HepG2 (cell line): ENCODE data around the gene KHK. TPM values are rescaled to one million over a fixed set of nuclear protein-coding genes. Genes with fewer than 3 reads are reported as not detected.

ENCODE experiments used
- HDAC1 ChIP-seq: sonication (generic); formaldehyde crosslinking; IDR thresholded peaks from 2 replicates; pipeline ENCODE4 v1.5.1; 2020; ENCODE audit warnings: mild to moderate bottlenecking, missing genetic modification reagents
- HDAC2 ChIP-seq: sonication (generic); formaldehyde crosslinking; IDR thresholded peaks from 2 replicates; pipeline ENCODE4 v1.4.0; 2020; ENCODE audit warnings: missing genetic modification reagents
- KAT2B ChIP-seq: fragments of 150-350 bp; IDR thresholded peaks from 2 replicates; pipeline ENCODE4 v1.6.1; 2014; ENCODE audit warnings: low read depth, low read length, borderline replicate concordance
- KLF11 ChIP-seq: IDR thresholded peaks from 2 replicates; pipeline ENCODE4 v1.6.1; 2016; ENCODE audit warnings: missing compliant biosample characterization
- MAX ChIP-seq: IDR thresholded peaks from 2 replicates; pipeline ENCODE4 v1.6.1; 2012; ENCODE audit warnings: inconsistent platforms
- ONECUT2 ChIP-seq: sonication (generic); formaldehyde crosslinking; IDR thresholded peaks from 2 replicates; pipeline ENCODE4 v1.4.0; 2020; ENCODE audit warnings: missing genetic modification reagents
- PHF21A ChIP-seq: sonication (generic); formaldehyde crosslinking; IDR thresholded peaks from 2 replicates; pipeline ENCODE4 v1.5.0; 2020; ENCODE audit warnings: mild to moderate bottlenecking, missing genetic modification reagents
- RBM22 ChIP-seq: fragments of 200-400 bp; formaldehyde crosslinking; optimal IDR thresholded peaks from 2 replicates; pipeline ENCODE3; 2017; ENCODE audit warnings: mild to moderate bottlenecking, low read length, moderate library complexity
- SNAPC4 ChIP-seq: sonication (generic); formaldehyde crosslinking; IDR thresholded peaks from 2 replicates; pipeline ENCODE4 v1.4.0; 2020; ENCODE audit warnings: mild to moderate bottlenecking, missing genetic modification reagents
- YEATS4 ChIP-seq: sonication (generic); formaldehyde crosslinking; IDR thresholded peaks from 2 replicates; pipeline ENCODE4 v1.4.0; 2020; ENCODE audit warnings: missing genetic modification reagents, borderline replicate concordance
- ZBTB2 ChIP-seq: sonication (generic); formaldehyde crosslinking; IDR thresholded peaks from 2 replicates; pipeline ENCODE4 v1.8.0; 2022; ENCODE audit warnings: low read depth, missing genetic modification reagents
- ZBTB20 ChIP-seq: sonication (generic); formaldehyde crosslinking; IDR thresholded peaks from 2 replicates; pipeline ENCODE4 v1.8.1; 2023; ENCODE audit warnings: missing genetic modification reagents, low read depth, mild to moderate bottlenecking, borderline replicate concordance
- polyA plus RNA-seq, 8 experiments: library from polyadenylated mRNA; depleted of rRNA in 3 of 8; stranded (reverse) in 7 of 8; unstranded in 1 of 8; fragments of >200 nt; fragmentation: Illumina TruSeq in 4 of 8; extraction: Trizol in 4 of 8; gene quantifications; 2 replicates each; pipeline versions ENCODE4 v1.2.1 to v1.2.3, GENCODE V29; 2011 to 2016; ENCODE audit warnings: low read depth in 4 of 8, missing spikeins in 1 of 8, mixed read lengths in 1 of 8; ENCODE audit not compliant: insufficient read depth in 1 of 8
- total RNA-seq, 5 experiments: library from RNA; depleted of rRNA; stranded (reverse); fragments of >200 nt; fragmentation: Illumina TruSeq; extraction: Trizol; gene quantifications; 2 replicates each; pipeline ENCODE4 v1.2.3, GENCODE V29; 2016; ENCODE audit warnings: low read depth in 1 of 5
- TF ChIP-seq, protein P1 (sequence below): sonication (generic); formaldehyde crosslinking; IDR thresholded peaks from 2 replicates; pipeline ENCODE4 v1.4.0; 2020; ENCODE audit warnings: missing genetic modification reagents
- TF ChIP-seq, protein P2 (sequence below): sonication (generic); formaldehyde crosslinking; IDR thresholded peaks from 2 replicates; pipeline ENCODE4 v1.5.0; 2020; ENCODE audit warnings: mild to moderate bottlenecking, missing genetic modification reagents, moderate library complexity

Gene KHK
- total and polyA plus RNA-seq, 2 of the 13 experiments (the other 11 are each of a cell fraction or from before 2014, with no cell fraction given) = 40.9 to 99.2 TPM

GRCh38 chr2:27050281-27050995, 36.1 kb upstream of the KHK start (continued):
- TF ChIP-seq SNAPC4 (CRISPR knock-in tag) (peak; percentile 88), KLF11 (CRISPR knock-in tag) (0 out of 2 replicates have a peak, but pooled peaks have one; percentile 21), KAT2B (no peak; the same call in 1 of the 2 replicates), ZBTB2 (CRISPR knock-in tag) (peak; percentile 57; the same call in 1 of the 2 replicates), HDAC1 (peak; percentile 49), RBM22 (peak; percentile 92), ONECUT2 (CRISPR knock-in tag) (0 out of 2 replicates have a peak, but pooled peaks have one; percentile 8), MAX (peak; percentile 74), PHF21A (peak; percentile 71; the same call in 1 of the 2 replicates), HDAC2 (CRISPR knock-in tag) (peak; percentile 55), ZBTB20 (peak; percentile 21; the same call in 1 of the 2 replicates), YEATS4 (CRISPR knock-in tag) (peak; percentile 70; the same call in 1 of the 2 replicates)
- TF ChIP-seq, protein P1, sequence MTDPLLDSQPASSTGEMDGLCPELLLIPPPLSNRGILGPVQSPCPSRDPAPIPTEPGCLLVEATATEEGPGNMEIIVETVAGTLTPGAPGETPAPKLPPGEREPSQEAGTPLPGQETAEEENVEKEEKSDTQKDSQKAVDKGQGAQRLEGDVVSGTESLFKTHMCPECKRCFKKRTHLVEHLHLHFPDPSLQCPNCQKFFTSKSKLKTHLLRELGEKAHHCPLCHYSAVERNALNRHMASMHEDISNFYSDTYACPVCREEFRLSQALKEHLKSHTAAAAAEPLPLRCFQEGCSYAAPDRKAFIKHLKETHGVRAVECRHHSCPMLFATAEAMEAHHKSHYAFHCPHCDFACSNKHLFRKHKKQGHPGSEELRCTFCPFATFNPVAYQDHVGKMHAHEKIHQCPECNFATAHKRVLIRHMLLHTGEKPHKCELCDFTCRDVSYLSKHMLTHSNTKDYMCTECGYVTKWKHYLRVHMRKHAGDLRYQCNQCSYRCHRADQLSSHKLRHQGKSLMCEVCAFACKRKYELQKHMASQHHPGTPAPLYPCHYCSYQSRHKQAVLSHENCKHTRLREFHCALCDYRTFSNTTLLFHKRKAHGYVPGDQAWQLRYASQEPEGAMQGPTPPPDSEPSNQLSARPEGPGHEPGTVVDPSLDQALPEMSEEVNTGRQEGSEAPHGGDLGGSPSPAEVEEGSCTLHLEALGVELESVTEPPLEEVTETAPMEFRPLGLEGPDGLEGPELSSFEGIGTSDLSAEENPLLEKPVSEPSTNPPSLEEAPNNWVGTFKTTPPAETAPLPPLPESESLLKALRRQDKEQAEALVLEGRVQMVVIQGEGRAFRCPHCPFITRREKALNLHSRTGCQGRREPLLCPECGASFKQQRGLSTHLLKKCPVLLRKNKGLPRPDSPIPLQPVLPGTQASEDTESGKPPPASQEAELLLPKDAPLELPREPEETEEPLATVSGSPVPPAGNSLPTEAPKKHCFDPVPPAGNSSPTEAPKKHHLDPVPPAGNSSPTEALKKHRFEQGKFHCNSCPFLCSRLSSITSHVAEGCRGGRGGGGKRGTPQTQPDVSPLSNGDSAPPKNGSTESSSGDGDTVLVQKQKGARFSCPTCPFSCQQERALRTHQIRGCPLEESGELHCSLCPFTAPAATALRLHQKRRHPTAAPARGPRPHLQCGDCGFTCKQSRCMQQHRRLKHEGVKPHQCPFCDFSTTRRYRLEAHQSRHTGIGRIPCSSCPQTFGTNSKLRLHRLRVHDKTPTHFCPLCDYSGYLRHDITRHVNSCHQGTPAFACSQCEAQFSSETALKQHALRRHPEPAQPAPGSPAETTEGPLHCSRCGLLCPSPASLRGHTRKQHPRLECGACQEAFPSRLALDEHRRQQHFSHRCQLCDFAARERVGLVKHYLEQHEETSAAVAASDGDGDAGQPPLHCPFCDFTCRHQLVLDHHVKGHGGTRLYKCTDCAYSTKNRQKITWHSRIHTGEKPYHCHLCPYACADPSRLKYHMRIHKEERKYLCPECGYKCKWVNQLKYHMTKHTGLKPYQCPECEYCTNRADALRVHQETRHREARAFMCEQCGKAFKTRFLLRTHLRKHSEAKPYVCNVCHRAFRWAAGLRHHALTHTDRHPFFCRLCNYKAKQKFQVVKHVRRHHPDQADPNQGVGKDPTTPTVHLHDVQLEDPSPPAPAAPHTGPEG (CRISPR knock-in tag) = peak; percentile 59; the same call in 1 of the 2 replicates
- TF ChIP-seq, protein P2, sequence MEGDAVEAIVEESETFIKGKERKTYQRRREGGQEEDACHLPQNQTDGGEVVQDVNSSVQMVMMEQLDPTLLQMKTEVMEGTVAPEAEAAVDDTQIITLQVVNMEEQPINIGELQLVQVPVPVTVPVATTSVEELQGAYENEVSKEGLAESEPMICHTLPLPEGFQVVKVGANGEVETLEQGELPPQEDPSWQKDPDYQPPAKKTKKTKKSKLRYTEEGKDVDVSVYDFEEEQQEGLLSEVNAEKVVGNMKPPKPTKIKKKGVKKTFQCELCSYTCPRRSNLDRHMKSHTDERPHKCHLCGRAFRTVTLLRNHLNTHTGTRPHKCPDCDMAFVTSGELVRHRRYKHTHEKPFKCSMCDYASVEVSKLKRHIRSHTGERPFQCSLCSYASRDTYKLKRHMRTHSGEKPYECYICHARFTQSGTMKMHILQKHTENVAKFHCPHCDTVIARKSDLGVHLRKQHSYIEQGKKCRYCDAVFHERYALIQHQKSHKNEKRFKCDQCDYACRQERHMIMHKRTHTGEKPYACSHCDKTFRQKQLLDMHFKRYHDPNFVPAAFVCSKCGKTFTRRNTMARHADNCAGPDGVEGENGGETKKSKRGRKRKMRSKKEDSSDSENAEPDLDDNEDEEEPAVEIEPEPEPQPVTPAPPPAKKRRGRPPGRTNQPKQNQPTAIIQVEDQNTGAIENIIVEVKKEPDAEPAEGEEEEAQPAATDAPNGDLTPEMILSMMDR = peak; percentile 49
